ENCODE results near the gene SYT12. TPM values are rescaled to one million over a fixed set of nuclear protein-coding genes. Genes with fewer than 3 reads are reported as not detected.

SYT12 gene
- total RNA-seq, 1 experiment from 2014 or later, result 1.9 TPM

- Histone ChIP-seq H3K18ac (ENCODE audit: insufficient read length, low read depth, low read length) (no peak overlapping the region), H2BK5ac (ENCODE audit: insufficient read length, low read length) (no peak overlapping the region), H2BK12ac (ENCODE audit: insufficient read length, low read depth, low read length) (no peak overlapping the region), H3K79me2 (ENCODE audit: insufficient read depth, low read length) (no peaks in the 10 kb centered on the region), H3K4ac (ENCODE audit: low read depth, low read length) (no peak overlapping the region), H4K8ac (replicated peaks; ENCODE audit: insufficient read length, low read depth, low read length) (no peak overlapping the region), H3K23me2 (ENCODE audit: insufficient read length, low read depth, low read length, poor library complexity, severe bottlenecking) (peaks cover 3% of the 10 kb centered on the region), H3K79me1 (ENCODE audit: insufficient read depth, low read depth, low read length, poor library complexity, severe bottlenecking) (no peaks in the 10 kb centered on the region), H2AFZ (ENCODE audit: low read length) (no peak overlapping the region), H3K9me3 (ENCODE audit: control insufficient read depth, low read depth, low read length) (no peaks in the 10 kb centered on the region), H3K14ac (ENCODE audit: insufficient read depth, low read length) (no peak overlapping the region), H3K56ac (ENCODE audit: insufficient read length, low read depth, low read length) (no peak overlapping the region), H4K91ac (ENCODE audit: insufficient read length, low read depth, low read length) (no peak overlapping the region), H4K5ac (ENCODE audit: insufficient read length, low read depth, low read length) (no peak overlapping the region), H2BK20ac (ENCODE audit: low read depth, low read length, poor library complexity, severe bottlenecking) (no peak overlapping the region), H4K20me1 (ENCODE audit: control insufficient read depth, insufficient read depth, insufficient read length) (no peaks in the 10 kb centered on the region), H2AK5ac (ENCODE audit: insufficient read length, low read length) (no peak overlapping the region), H3K27ac (ENCODE audit: insufficient read length, low read depth, low read length) (no peak overlapping the region), H3K4me2 (ENCODE audit: insufficient read depth, insufficient read length, low read length) (no peak overlapping the region), H3T11ph (ENCODE audit: low read length) (no peak overlapping the region), H3K23ac (ENCODE audit: insufficient read length, low read depth, low read length) (no peak overlapping the region), H3K4me1 (ENCODE audit: insufficient read depth, low read length) (no peaks in the 10 kb centered on the region), H2BK120ac (ENCODE audit: low read depth, low read length, poor library complexity, severe bottlenecking) (no peak overlapping the region), H3K9ac (ENCODE audit: extremely low read depth, insufficient read length, low read length) (no peak overlapping the region), H2BK15ac (ENCODE audit: low read depth, low read length) (no peak overlapping the region), H3K27me3 (ENCODE audit: insufficient read depth, low read length) (no peaks in the 10 kb centered on the region)
- Mint-ChIP-seq H3K36me3 (ENCODE audit: insufficient read depth in 1 of 3, low read depth in 3 of 3) (no peaks in the 10 kb centered on the region), H3K4me3 (no peak overlapping the region), H3K27ac (peak overlapping the region in 1 of 3 experiments; percentile 78; a peak in 2 of 7 replicates), H3K9me3 (no peaks in the 10 kb centered on the region), H3K4me1 (peaks cover 0 to 6% of the 10 kb centered on the region in 2 experiments; a peak in 1 of 4 replicates), H3K27me3 (ENCODE audit: low read depth) (no peaks in the 10 kb centered on the region)
- DNase-seq, result no peak
- no CpG with 5 or more reads among the region's 3 CpGs for WGBS (ENCODE audit: extremely low coverage, insufficient read length, low lambda C conversion rate)
- TF ChIP-seq CTCF (conservative IDR thresholded peaks at IDR 0.05), result no peak
Observed at GRCh38 chr11:67066333-67066709, 43.4 kb downstream of the SYT12 start.
